Stomach smooth muscle (tissue), 2 donors: ENCODE measurements around the gene GMIP.
"Not testable (repeated sequence)": the region's sequence is repeated elsewhere in the genome, so short reads cannot be mapped to it uniquely, and the experiment has no call there.

ENCODE experiments used
- H3K27ac ChIP-seq: one replicate; pipeline ENCODE4 v1.7.0; 2013; ENCODE audit warnings: mild to moderate bottlenecking, low read length, inconsistent platforms
- H3K27me3 ChIP-seq, 2 donors: one replicate each; pipeline ENCODE4 v1.7.0; 2013; ENCODE audit warnings: low read length in 2 of 2; ENCODE audit not compliant: insufficient read depth in 2 of 2, control insufficient read depth in 1 of 2
- H3K36me3 ChIP-seq, 2 donors: one replicate each; pipeline ENCODE4 v1.7.0; 2013; ENCODE audit warnings: low read length in 2 of 2; ENCODE audit not compliant: control insufficient read depth in 2 of 2, insufficient read depth in 2 of 2
- H3K4me1 ChIP-seq: one replicate; pipeline ENCODE4 v1.7.0; 2013; ENCODE audit warnings: low read length; ENCODE audit not compliant: control insufficient read depth, insufficient read depth
- H3K4me3 ChIP-seq, 2 donors: one replicate each; pipeline ENCODE4 v1.7.0; 2013; ENCODE audit warnings: low read length in 2 of 2
- H3K9ac ChIP-seq, 2 donors: one replicate each; pipeline ENCODE4 v1.7.0; 2013; ENCODE audit warnings: low read length in 2 of 2, mild to moderate bottlenecking in 1 of 2
- H3K9me3 ChIP-seq, 2 donors: one replicate each; pipeline ENCODE4 v1.7.0; 2013; ENCODE audit warnings: low read length in 2 of 2; ENCODE audit not compliant: control insufficient read depth in 2 of 2
- donor health status: healthy.
- donor health status: Pancreatic carcinoma.

The GMIP gene, protein sequence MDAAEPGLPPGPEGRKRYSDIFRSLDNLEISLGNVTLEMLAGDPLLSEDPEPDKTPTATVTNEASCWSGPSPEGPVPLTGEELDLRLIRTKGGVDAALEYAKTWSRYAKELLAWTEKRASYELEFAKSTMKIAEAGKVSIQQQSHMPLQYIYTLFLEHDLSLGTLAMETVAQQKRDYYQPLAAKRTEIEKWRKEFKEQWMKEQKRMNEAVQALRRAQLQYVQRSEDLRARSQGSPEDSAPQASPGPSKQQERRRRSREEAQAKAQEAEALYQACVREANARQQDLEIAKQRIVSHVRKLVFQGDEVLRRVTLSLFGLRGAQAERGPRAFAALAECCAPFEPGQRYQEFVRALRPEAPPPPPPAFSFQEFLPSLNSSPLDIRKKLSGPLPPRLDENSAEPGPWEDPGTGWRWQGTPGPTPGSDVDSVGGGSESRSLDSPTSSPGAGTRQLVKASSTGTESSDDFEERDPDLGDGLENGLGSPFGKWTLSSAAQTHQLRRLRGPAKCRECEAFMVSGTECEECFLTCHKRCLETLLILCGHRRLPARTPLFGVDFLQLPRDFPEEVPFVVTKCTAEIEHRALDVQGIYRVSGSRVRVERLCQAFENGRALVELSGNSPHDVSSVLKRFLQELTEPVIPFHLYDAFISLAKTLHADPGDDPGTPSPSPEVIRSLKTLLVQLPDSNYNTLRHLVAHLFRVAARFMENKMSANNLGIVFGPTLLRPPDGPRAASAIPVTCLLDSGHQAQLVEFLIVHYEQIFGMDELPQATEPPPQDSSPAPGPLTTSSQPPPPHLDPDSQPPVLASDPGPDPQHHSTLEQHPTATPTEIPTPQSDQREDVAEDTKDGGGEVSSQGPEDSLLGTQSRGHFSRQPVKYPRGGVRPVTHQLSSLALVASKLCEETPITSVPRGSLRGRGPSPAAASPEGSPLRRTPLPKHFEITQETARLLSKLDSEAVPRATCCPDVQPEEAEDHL

DNA sequence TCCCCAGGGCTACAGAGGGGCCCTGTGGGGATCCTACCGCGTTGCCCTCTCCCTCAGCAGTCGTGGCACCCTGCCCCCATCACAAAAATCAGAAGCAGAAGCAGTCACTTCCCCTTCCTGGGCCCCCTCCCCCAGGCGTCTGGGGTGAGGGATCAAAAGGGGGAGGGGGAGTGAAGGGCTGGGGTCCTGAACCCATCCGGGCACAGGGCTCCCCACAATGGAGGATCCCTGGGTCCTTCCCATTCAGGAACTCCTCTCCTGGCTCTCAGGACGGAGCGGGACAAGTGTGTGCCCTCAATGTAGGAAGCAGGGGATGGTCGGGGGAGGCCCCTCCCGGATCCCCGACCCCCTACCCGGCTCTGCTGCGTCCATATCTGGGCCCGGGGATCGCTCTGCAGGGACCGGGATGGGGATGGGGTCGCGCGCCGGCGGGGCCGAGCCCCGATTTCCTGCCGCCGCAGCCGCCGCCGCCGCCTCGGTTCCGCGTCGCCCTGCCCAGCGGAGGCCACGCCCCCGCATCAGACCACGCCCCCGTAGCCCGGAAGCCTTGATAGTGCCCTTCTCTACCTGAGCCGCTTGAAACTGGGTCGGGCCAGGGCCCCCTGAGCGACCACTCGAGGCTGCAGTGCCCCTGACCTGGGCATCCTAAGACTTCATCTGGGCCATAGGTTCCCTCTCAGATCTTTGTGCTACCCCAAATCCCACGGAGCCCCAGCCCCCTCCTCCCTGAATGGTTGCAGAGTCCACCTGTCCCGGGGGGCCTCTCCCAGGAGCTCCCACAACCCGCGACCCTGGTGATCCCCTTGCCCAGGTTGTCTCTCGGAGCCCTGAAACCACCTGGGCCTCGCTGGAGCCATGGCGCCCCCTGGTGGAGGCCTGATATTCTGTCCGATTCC is at the start of gene GMIP:
Gene GMIP (minus strand): TSS at position 500 of the 896 bp plus-strand sequence. CDS start 128 bp downstream, at position 372.
- H3K27ac ChIP-seq: no peak within 1 kb of the TSS
- H3K4me3 ChIP-seq: peak within 1 kb of the TSS; percentile 76 to 79
- H3K27me3 ChIP-seq: peaks cover 0 to 6% of the 10 kb centered on the region in 2 donors
- H3K4me1 ChIP-seq: peaks cover 14% of the 10 kb centered on the region
- no peaks in the 10 kb centered on the region for H3K9me3 ChIP-seq
- peaks cover 8 to 18% of the 10 kb centered on the region in 2 donors for H3K36me3 ChIP-seq
- H3K9ac ChIP-seq: peak within 1 kb of the TSS; percentile 58 to 71

DNA sequence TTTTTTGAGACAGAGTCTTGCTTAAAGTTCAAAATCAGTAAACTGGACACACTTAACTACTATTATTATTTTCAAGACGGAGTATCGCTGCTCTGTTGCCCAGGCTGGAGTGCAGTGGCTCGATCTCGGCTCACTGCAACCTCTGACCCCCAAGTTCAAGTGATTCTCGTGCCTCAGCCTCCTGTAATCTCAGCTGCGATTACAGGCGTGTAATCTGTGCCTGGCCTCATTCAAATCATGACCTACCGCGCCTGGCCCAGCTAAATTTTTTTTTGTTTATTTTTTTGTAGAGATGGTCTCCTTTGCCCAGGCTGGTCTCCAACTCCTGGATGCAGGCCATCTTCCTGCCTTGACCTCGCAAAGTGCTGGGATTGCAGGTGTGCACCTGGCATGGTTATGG is 48.2 kb upstream of the GMIP start:
- Histone ChIP-seq H3K4me3 (no peak overlapping the region), H3K9me3 (no peaks in the 10 kb centered on the region), H3K9ac (no peak overlapping the region), H3K36me3 (no peaks in the 10 kb centered on the region), H3K27ac (no peak overlapping the region), H3K4me1 (no peaks in the 10 kb centered on the region), H3K27me3 (no peaks in the 10 kb centered on the region)

DNA sequence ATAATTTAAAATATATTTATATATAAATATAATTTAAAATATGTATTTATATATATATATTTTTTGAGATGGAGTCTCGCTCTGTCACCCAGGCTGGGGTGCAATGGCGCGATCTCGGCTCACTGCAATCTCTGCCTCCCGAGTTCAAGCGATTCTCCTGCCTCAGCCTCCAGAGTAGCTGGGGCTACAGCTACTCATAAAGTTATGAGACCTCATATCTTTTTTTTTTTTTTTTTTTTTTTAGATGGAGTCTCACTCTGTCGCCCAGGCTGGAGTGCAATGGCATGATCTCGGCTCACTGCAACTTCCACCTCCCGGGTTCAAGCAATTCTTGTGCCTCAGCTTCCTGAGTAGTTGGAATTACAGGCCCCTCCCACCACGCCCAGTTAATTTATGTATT is 45.6 kb upstream of the GMIP start:
- H3K27ac ChIP-seq, H3K4me3 ChIP-seq, H3K9me3 ChIP-seq, H3K27me3 ChIP-seq, H3K9ac ChIP-seq, H3K4me1 ChIP-seq, H3K36me3 ChIP-seq: not testable (repeated sequence)

DNA sequence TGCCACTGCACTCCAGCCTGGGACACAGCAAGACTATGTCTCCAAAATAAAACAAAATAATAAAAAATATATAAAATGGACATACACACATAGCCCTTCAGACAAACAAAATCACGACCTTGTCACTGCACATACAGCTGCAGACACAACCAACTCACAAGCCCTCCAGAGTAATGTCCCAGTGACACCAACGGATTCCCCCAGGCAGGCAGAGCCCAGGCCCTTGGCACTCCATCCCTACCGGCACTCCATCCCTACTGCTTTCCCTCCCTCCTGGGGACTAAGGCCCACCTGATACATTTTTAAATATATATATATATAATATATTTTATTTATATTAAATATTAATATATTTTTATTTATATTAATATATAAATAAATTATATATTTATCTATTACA is 43.6 kb upstream of the GMIP start:
- H3K9me3 ChIP-seq: peaks cover 0 to 2% of the 10 kb centered on the region in 2 donors
- no peaks in the 10 kb centered on the region for H3K27me3 ChIP-seq
- H3K9ac ChIP-seq: no peak overlapping the region
- H3K4me1 ChIP-seq: no peaks in the 10 kb centered on the region
- no peak overlapping the region for H3K4me3 ChIP-seq
- H3K36me3 ChIP-seq: no peaks in the 10 kb centered on the region
- H3K27ac ChIP-seq: no peak overlapping the region

DNA sequence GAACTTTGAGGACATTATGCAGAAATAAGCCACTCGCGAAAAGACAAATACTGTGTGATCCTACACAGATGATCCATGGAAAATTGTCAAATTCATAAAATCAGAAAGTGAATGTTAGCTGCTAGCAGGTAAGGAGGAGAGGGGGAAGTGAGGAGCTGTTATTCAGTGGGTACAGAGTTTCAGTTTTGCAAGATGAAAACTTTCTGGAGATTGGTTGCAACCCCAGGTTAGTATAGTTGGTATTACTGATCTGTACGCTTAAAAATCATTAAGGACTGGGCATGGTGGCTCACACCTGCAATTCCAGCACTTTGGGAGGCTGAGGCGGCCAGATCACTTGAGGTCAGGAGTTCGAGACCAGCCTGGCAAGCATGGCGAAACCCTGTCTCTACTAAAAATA is 43.1 kb upstream of the GMIP start:
- Histone ChIP-seq H3K9ac (no peak overlapping the region), H3K4me1 (no peaks in the 10 kb centered on the region), H3K9me3 (peaks cover 0 to 2% of the 10 kb centered on the region in 2 donors), H3K27ac (no peak overlapping the region), H3K27me3 (no peaks in the 10 kb centered on the region), H3K4me3 (no peak overlapping the region), H3K36me3 (no peaks in the 10 kb centered on the region)

DNA sequence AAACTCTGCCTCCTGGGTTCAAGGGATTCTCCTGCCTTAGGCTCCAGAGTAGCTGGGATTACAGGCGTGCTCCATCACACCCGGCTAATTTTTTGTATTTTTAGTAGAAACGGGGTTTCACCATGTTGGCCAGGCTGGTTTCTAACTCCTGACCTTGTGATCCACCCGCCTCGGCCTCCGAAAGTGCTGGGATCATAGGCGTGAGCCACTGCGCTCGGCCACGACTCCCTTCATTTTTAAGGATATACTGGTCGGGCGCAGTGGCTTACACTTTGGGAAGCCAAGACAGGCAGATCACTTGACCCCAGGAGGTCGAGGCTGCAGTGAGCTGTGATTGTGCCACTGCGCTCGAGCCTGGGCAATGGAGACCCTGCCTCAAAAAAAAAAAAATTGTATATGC is 42.7 kb upstream of the GMIP start:
- H3K36me3 ChIP-seq, H3K4me1 ChIP-seq, H3K9ac ChIP-seq, H3K27ac ChIP-seq, H3K4me3 ChIP-seq, H3K27me3 ChIP-seq, H3K9me3 ChIP-seq: not testable (repeated sequence)

DNA sequence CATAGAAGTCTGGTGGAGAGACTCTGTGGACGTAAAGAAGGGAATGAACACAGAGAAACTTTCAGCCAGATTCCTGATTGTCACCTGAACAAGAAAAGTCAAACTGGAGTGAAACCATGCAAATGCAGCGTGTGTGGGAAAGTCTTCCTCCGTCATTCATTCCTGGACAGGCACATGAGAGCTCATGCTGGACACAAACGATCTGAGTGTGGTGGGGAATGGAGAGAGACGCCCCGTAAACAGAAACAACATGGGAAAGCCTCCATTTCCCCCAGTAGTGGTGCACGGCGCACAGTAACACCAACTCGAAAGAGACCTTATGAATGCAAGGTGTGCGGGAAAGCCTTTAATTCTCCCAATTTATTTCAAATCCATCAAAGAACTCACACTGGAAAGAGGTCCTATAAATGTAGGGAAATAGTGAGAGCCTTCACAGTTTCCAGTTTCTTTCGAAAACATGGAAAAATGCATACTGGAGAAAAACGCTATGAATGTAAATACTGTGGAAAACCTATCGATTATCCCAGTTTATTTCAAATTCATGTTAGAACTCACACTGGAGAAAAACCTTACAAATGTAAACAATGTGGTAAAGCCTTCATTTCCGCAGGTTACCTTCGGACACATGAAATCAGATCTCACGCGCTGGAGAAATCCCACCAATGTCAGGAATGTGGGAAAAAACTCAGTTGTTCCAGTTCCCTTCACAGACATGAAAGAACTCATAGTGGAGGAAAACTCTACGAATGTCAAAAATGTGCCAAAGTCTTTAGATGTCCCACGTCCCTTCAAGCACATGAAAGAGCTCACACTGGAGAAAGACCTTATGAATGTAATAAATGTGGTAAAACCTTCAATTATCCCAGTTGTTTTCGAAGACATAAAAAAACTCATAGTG is 36.0 kb upstream of the GMIP start:
- Histone ChIP-seq H3K9ac (no peak overlapping the region), H3K27me3 (no peaks in the 10 kb centered on the region), H3K9me3 (peaks cover 2 to 3% of the 10 kb centered on the region in 2 donors), H3K36me3 (peaks cover 14 to 18% of the 10 kb centered on the region in 2 donors), H3K4me1 (no peaks in the 10 kb centered on the region), H3K4me3 (no peak overlapping the region), H3K27ac (no peak overlapping the region)

DNA sequence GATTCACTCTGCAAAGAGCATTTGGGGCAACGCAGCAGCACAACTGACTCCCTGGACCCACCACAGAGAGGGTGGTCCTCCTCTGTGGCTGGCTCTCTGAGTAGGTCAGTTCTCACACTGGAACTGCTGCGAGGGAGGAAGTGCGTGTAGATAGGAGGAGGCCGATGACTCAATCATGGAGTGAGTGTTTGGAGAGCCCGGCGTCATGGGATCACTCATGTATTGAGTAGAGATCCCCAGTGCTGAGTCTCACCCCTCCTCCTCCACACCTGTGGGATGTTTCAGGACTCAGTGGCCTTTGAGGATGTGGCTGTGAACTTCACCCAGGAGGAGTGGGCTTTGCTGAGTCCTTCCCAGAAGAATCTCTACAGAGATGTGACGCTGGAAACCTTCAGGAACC is 34.1 kb upstream of the GMIP start:
- H3K4me3 ChIP-seq: no peak overlapping the region
- no peak overlapping the region for H3K9ac ChIP-seq
- H3K4me1 ChIP-seq: no peaks in the 10 kb centered on the region
- H3K36me3 ChIP-seq: peaks cover 14 to 18% of the 10 kb centered on the region in 2 donors
- H3K27ac ChIP-seq: no peak overlapping the region
- H3K9me3 ChIP-seq: peaks cover 0 to 3% of the 10 kb centered on the region in 2 donors
- H3K27me3 ChIP-seq: no peaks in the 10 kb centered on the region

DNA sequence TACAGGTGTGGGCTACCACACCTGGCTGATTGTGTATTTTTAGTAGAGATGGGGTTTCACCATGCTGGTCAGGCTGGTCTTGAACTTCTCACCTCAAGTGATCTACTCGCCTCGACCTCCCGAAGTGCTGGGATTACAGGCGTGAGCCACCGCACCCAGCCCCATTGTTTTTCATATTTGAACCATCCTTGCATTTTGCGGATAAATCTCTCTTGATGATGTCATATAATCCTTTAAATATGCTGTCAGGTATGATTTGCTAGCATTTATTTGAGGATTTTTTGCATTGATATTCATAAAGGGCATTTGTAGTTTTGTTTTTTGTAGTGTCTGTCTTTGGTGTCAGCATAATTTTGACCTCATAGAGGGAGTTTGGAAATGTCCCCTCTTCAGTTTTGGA is 30.9 kb upstream of the GMIP start:
- Histone ChIP-seq H3K27ac (no peak overlapping the region), H3K4me3 (no peak overlapping the region), H3K27me3 (no peaks in the 10 kb centered on the region), H3K9me3 (no peaks in the 10 kb centered on the region), H3K4me1 (peaks cover 8% of the 10 kb centered on the region), H3K36me3 (peaks cover 8 to 10% of the 10 kb centered on the region in 2 donors), H3K9ac (no peak overlapping the region)
